ENCODE data around the gene PRELID1. TPM values are rescaled to one million over a fixed set of nuclear protein-coding genes. Genes with fewer than 3 reads are reported as not detected.

The PRELID1 gene
- total and polyA plus RNA-seq, 2 experiments from 2014 or later, result 86.0 to 185 TPM

DNA sequence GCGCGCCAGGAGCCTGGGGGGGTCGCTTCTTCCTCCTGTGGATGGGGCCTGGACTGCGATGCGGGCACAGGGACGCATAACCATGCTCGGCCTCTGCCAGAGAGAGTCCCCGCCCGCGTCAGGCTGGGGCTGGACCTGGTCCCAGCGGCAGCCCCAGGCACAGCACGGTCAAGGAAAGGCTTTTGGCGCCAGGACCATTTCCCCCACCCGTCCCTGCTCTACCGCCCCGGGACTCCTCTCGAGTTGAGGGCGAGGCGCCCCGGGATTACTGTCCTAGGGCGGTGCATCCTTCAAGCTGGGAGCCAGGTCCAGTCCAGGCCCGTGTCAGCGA lies 7.8 kb downstream of the PRELID1 start:
- no peaks in the 10 kb centered on the region for H3K27me3 ChIP-seq
- TF ChIP-seq, protein P1, sequence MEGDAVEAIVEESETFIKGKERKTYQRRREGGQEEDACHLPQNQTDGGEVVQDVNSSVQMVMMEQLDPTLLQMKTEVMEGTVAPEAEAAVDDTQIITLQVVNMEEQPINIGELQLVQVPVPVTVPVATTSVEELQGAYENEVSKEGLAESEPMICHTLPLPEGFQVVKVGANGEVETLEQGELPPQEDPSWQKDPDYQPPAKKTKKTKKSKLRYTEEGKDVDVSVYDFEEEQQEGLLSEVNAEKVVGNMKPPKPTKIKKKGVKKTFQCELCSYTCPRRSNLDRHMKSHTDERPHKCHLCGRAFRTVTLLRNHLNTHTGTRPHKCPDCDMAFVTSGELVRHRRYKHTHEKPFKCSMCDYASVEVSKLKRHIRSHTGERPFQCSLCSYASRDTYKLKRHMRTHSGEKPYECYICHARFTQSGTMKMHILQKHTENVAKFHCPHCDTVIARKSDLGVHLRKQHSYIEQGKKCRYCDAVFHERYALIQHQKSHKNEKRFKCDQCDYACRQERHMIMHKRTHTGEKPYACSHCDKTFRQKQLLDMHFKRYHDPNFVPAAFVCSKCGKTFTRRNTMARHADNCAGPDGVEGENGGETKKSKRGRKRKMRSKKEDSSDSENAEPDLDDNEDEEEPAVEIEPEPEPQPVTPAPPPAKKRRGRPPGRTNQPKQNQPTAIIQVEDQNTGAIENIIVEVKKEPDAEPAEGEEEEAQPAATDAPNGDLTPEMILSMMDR (IDR thresholded peaks at IDR 0.05; ENCODE audit: low read depth, low read length), result no peak
- DNase-seq (ENCODE audit: low read depth in 1 of 2, low spot score in 1 of 2), result peak; percentile 15 to 43
- peak overlapping the region; percentile 41 for H3K4me3 ChIP-seq
- H3K36me3 ChIP-seq, result peaks cover 5% of the 10 kb centered on the region
- H3K9me3 ChIP-seq (ENCODE audit: low read depth), result no peaks in the 10 kb centered on the region
- H3K27ac ChIP-seq, result peak overlapping the region; percentile 58
- H3K4me1 ChIP-seq (ENCODE audit: low read depth), result no peaks in the 10 kb centered on the region

DNA sequence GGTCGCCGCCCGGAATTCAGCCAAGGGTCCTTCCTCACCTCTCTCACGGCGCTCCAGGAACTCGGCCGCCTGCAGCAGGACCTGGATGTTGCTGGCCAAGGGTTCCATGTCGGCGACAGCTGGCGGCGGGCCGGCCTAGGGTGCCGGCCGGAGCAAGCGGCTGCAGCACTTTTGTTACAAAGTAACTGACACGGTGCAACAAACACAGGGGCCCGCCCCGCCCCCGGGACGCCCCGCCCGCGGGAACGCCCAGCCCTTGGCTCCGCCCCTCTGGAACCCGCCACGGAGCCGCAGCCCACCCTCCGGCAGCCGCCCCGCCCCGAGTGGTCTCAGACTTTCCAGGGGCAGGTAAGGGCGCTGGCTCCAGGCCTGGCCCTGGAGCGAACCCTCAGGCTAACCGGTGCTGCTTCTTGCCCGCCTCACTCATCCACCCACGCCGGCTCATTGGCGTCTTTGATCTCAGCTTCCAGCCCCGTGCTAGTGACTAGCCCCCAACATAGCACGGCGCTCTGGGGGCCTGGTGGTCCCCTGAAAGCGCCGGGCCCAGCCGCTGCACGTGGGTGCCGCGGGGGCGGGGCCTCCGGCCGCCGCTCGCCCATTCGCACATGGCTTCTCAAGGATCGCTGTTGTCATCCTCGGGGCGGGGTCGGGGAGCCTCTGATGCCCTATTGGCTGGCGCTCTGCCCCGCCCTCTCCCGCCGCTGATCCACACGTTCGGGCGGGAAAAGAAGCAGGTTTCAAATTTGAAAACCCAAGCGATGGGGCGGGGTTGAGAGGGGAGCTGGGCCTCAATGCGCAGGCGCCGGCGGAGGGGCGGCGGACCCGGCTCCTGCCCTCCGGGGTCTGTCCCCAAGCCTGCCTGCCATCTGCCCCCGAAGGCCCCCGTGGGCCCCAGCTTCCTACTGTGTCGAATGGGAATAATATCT lies 8.4 kb downstream of the PRELID1 start, which contains the start of gene MXD3:
MXD3 (minus strand) TSS at position 176 of the 926 bp plus-strand sequence; CDS start at position 108, 68 bp downstream.
- H3K36me3 ChIP-seq, result no peaks in the 10 kb centered on the region
- peak within 1 kb of the TSS; percentile 41 for H3K4me3 ChIP-seq
- peak; percentile 96 to 99 for DNase-seq (ENCODE audit: low read depth in 1 of 2, low spot score in 1 of 2)
- no peaks in the 10 kb centered on the region for H3K4me1 ChIP-seq (ENCODE audit: low read depth)
- H3K27me3 ChIP-seq, result no peaks in the 10 kb centered on the region
- TF ChIP-seq, protein P1 (IDR thresholded peaks at IDR 0.05; ENCODE audit: low read depth, low read length), result no peak
- H3K9me3 ChIP-seq (ENCODE audit: low read depth), result no peaks in the 10 kb centered on the region
- H3K27ac ChIP-seq, result peak within 1 kb of the TSS; percentile 58

DNA sequence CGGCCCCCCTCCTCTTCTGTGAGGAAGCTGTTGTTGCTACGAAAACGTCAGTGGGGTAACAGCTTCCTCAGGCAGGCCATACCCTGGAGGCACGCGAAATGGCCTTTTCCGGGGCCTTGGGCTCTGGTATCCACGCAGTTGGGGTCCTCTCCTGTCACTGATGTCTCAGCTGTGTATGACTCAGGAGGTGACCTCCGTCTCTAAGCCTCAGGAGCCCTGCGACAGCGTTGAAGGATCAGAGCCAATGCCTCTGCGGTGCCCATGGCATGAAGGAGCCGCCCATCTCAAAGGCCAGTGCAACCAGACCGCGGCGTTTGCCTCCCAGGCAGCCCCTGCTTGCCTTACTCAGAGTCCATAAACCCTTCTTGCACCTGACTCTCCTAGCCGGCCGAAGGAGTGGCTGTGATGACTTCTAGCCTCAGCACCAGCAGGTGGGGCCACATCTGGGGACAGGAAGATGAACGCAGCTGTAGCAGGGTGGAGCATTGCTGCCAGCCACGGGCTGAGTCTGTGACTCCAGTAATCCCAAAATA lies 9.1 kb downstream of the PRELID1 start:
- Histone ChIP-seq H3K27me3 (no peaks in the 10 kb centered on the region), H3K4me1 (ENCODE audit: low read depth) (no peaks in the 10 kb centered on the region), H3K4me3 (peak overlapping the region; percentile 6), H3K36me3 (no peaks in the 10 kb centered on the region), H3K27ac (no peak overlapping the region), H3K9me3 (ENCODE audit: low read depth) (no peaks in the 10 kb centered on the region)
- TF ChIP-seq, protein P1 (IDR thresholded peaks at IDR 0.05; ENCODE audit: low read depth, low read length), result no peak
- peak in 1 of 2 donors; percentile 20 for DNase-seq (ENCODE audit: low read depth in 1 of 2, low spot score in 1 of 2)

DNA sequence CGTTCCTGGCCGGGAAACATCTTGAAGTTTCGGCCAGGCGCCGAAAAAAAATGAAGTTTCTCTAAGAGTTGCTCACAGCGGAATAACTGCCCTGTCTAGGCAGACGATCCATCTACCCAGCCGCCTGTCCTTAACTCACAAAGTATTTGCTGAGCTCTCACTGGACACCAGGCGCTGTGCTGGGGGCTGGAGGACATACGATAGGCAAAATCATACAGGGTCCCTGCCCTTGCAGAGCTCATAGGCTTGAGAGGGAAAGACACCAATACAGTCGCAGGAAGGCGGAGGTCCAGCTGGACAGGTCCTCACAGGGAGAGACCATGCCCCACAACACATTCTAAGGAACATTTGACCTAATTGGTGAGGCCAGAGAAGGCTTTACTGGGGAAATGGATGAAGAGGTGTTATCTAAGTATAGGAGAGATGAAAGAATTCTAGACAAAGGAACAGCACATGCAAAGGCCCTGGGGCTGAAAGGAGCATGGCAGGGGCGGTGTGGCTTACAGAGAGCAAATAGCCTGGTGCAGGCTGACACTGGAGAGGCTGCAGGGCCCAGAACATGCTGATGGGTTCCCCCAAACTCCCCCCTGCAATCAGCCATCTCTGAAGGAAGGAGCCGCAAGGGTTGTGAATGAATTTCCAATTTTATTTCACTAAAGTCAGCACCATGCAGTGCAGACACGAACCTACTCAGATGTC lies 10.1 kb downstream of the PRELID1 start:
- H3K4me1 ChIP-seq (ENCODE audit: low read depth), result no peaks in the 10 kb centered on the region
- H3K9me3 ChIP-seq (ENCODE audit: low read depth), result no peaks in the 10 kb centered on the region
- H3K4me3 ChIP-seq, result no peak overlapping the region
- H3K27ac ChIP-seq, result no peak overlapping the region
- no peaks in the 10 kb centered on the region for H3K36me3 ChIP-seq
- H3K27me3 ChIP-seq, result no peaks in the 10 kb centered on the region
- TF ChIP-seq, protein P1 (IDR thresholded peaks at IDR 0.05; ENCODE audit: low read depth, low read length), result no peak
- DNase-seq (ENCODE audit: low read depth in 1 of 2, low spot score in 1 of 2), result no peak

DNA sequence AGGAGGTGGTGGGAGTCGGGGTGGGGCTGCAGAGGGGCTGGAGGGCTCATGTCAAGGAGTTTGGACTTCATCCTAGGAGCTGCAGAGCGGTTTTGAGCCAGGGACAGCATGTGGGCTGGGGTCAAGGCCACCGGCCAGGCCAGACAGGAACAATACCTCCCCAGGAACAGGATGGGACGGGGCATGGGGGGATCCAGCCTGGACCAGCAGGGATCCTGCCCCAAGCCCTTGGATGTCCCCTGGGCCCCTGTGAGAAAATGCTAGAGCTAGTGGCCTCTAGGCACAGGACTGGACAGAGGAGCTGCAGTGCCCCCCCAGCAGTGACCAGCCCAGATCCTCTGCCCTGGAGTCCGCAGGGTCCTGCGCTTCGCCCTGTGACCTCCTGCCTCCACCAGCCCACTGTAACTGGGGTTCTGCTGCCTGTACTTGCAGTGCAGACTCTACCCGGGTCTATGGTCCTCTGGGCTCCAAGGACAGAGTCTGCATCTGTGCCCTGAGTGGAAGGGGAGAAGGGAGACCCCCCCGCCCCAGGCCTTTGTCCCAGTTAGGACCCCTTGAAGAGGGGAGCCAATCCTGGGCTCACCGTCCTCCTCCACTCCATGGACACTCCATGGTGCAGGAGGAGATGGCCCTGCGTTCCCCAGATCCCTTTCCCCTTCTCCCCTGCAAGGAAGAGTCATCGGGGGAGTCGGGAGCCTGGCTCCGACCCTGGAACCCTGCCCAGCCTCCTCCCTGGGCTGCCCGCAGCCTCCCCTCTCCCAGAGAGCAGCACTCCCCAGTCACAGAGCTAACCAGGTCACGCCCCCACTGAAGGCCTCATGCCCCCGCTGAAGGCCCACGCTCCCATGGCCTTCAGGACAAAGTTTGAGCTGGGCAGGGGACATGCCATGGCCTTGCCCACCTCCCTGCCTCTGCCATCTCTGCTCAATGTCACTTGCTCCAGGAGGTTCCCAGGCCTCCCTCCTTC lies 11.1 kb downstream of the PRELID1 start:
- H3K36me3 ChIP-seq, result no peaks in the 10 kb centered on the region
- H3K27me3 ChIP-seq, result no peaks in the 10 kb centered on the region
- H3K4me1 ChIP-seq (ENCODE audit: low read depth), result no peaks in the 10 kb centered on the region
- no peak overlapping the region for H3K27ac ChIP-seq
- no peak overlapping the region for H3K4me3 ChIP-seq
- TF ChIP-seq, protein P1 (IDR thresholded peaks at IDR 0.05; ENCODE audit: low read depth, low read length), result no peak
- H3K9me3 ChIP-seq (ENCODE audit: low read depth), result no peaks in the 10 kb centered on the region
- DNase-seq (ENCODE audit: low read depth in 1 of 2, low spot score in 1 of 2), result no peak
